HCT116 (cell line): Measurements from ENCODE around the gene KRT33A. TPM values are rescaled to one million over a fixed set of nuclear protein-coding genes. Genes with fewer than 3 reads are reported as not detected.

Experiments
- ATAC-seq: fragments of 200-7000 bp; cut with Tn5 transposase; 2 replicates; pipeline ENCODE4 v1.9.1; 2020; ENCODE audit warnings: mild to moderate bottlenecking, moderate library complexity
- BruUV-seq: library from RNA; stranded (reverse); fragments of 400-500 nt; replicated peaks from 2 replicates; lab custom pipeline; 2021; lab: Mats Ljungman, UMichigan
- CTCF ChIA-PET: fragments of 300-600 bp; sonication (Branson Sonifier 250); formaldehyde crosslinking; loops from one replicate; lab custom pipeline; 2021; ENCODE audit warnings: antibody characterized with exemption; lab: Charles Lee
- POLR2A ChIA-PET: fragments of 300-600, 350-600 bp; sonication (Branson Sonifier 250); formaldehyde crosslinking; loops from one replicate; lab custom pipeline; 2021; ENCODE audit warnings: antibody characterized with exemption; lab: Charles Lee
- RAD21 ChIA-PET, 2 experiments: fragments of 300-600 bp; sonication (Branson Sonifier 250); formaldehyde crosslinking; loops; one replicate each; lab custom pipeline; 2023; ENCODE audit warnings: low total read pairs in 2 of 2; ENCODE audit not compliant: uncharacterized antibody in 2 of 2, unreplicated experiment in 2 of 2, low non-redundant PET in 1 of 2; lab: Charles Lee
- DNase-seq: peaks from one replicate; pipeline ENCODE4 v3.0.0-alpha.2; 2010; ENCODE audit warnings: low read depth, low spot score
- H2AFZ ChIP-seq: fragments of 200-600 bp; shearing (Covaris generic), sonication (generic); 2 replicates; pipeline ENCODE4 v1.6.1; 2017; ENCODE audit warnings: low read depth, mixed run types, mixed read lengths, antibody characterized with exemption, low read length; ENCODE audit not compliant: poor library complexity, severe bottlenecking
- H3K27ac ChIP-seq: 2 replicates; pipeline ENCODE4 v1.5.1; 2012; ENCODE audit warnings: low read depth, low read length
- H3K27me3 ChIP-seq: fragments of 200-600 bp; sonication (generic); 2 replicates; pipeline ENCODE4 v1.6.1; 2016; ENCODE audit warnings: mixed run types, low read length, mixed read lengths; ENCODE audit not compliant: insufficient read depth
- H3K36me3 ChIP-seq, 2 experiments: fragments of 200-500 bp in 1 of 2; fragments of 200-600 bp in 1 of 2; sonication (Bioruptor generic) in 1 of 2; sonication (generic) in 1 of 2; 2 replicates each; pipeline versions ENCODE4 v1.5.1 to v1.6.1; 2014 to 2016; ENCODE audit warnings: low read length in 2 of 2, inconsistent platforms in 1 of 2, mixed read lengths in 1 of 2, mixed run types in 1 of 2; ENCODE audit not compliant: insufficient read depth in 2 of 2, control insufficient read depth in 1 of 2
- H3K4me1 ChIP-seq, 2 experiments: fragments of 200-600 bp in 1 of 2; sonication (generic) in 1 of 2; 2 replicates each; pipeline versions ENCODE4 v1.5.1 to v1.6.1; 2012 to 2017; ENCODE audit warnings: low read length in 2 of 2, inconsistent platforms in 1 of 2, mild to moderate bottlenecking in 1 of 2, mixed read lengths in 1 of 2, mixed run types in 1 of 2, moderate library complexity in 1 of 2; ENCODE audit not compliant: insufficient read depth in 2 of 2, control insufficient read depth in 1 of 2
- H3K4me2 ChIP-seq: fragments of 200-600 bp; sonication (generic); 2 replicates; pipeline ENCODE4 v1.6.1; 2017; ENCODE audit warnings: mixed run types, low read length, mixed read lengths
- H3K4me3 ChIP-seq, 2 experiments: fragments of 200-600 bp in 1 of 2; sonication (generic) in 1 of 2; replicated peaks in 1 of 2; 2 replicates each; pipeline ENCODE4 v1.5.1; 2011 to 2016; ENCODE audit warnings: low read length in 2 of 2, control low read depth in 1 of 2, low read depth in 1 of 2, mild to moderate bottlenecking in 1 of 2, mixed read lengths in 1 of 2, mixed run types in 1 of 2
- H3K79me2 ChIP-seq: fragments of 200-600 bp; sonication (generic); 2 replicates; pipeline ENCODE4 v1.6.1; 2017; ENCODE audit warnings: mild to moderate bottlenecking, mixed run types, low read length, moderate library complexity, mixed read lengths; ENCODE audit not compliant: insufficient read depth
- H3K9ac ChIP-seq: fragments of 200-600 bp; sonication (generic); 2 replicates; pipeline ENCODE4 v1.6.1; 2016; ENCODE audit warnings: low read length, mixed read lengths
- H3K9me2 ChIP-seq: fragments of 200-600 bp; sonication (generic), shearing (Covaris generic); 2 replicates; pipeline ENCODE4 v1.6.1; 2017; ENCODE audit warnings: mixed run types, mild to moderate bottlenecking, moderate library complexity; ENCODE audit not compliant: insufficient read depth
- H3K9me3 ChIP-seq, 2 experiments: fragments of 200-500 bp in 1 of 2; fragments of 200-600 bp in 1 of 2; sonication (Bioruptor generic) in 1 of 2; sonication (generic) in 1 of 2; 2 replicates each; pipeline ENCODE4 v1.6.1; 2014 to 2017; ENCODE audit warnings: low read length in 2 of 2, mixed read lengths in 2 of 2, inconsistent platforms in 1 of 2, low read depth in 1 of 2, mild to moderate bottlenecking in 1 of 2, mixed run types in 1 of 2, moderate library complexity in 1 of 2; ENCODE audit not compliant: control insufficient read depth in 1 of 2, insufficient read depth in 1 of 2
- H4K20me1 ChIP-seq: fragments of 200-600 bp; sonication (generic), shearing (Covaris generic); 2 replicates; pipeline ENCODE4 v1.6.1; 2017; ENCODE audit warnings: mixed run types, mild to moderate bottlenecking, moderate library complexity; ENCODE audit not compliant: insufficient read depth
- CBX3 ChIP-seq: IDR thresholded peaks from 2 replicates; pipeline ENCODE4 v1.6.1; 2012; ENCODE audit warnings: low read depth
- CEBPB ChIP-seq: IDR thresholded peaks from 2 replicates; pipeline ENCODE4 v1.6.1; 2012; ENCODE audit warnings: low read depth
- FOSL1 ChIP-seq: IDR thresholded peaks from 2 replicates; pipeline ENCODE4 v1.6.1; 2012; ENCODE audit warnings: low read depth
- JUND ChIP-seq: IDR thresholded peaks from 2 replicates; pipeline ENCODE4 v1.6.1; 2012
- POLR2A ChIP-seq: IDR thresholded peaks from 2 replicates; pipeline ENCODE4 v1.7.0; 2011; ENCODE audit warnings: borderline replicate concordance; ENCODE audit not compliant: insufficient read depth, insufficient read length; ENCODE audit errors: extremely low read depth
- POLR2AphosphoS5 ChIP-seq: IDR thresholded peaks from 2 replicates; pipeline ENCODE4 v1.6.1; 2011; ENCODE audit warnings: mild to moderate bottlenecking, low read depth, low read length, moderate library complexity
- RAD21 ChIP-seq: IDR thresholded peaks from 2 replicates; pipeline ENCODE4 v1.6.1; 2012; ENCODE audit warnings: low read depth, mild to moderate bottlenecking
- SP1 ChIP-seq: IDR thresholded peaks from 2 replicates; pipeline ENCODE4 v1.6.1; 2012; ENCODE audit warnings: low read depth
- SRF ChIP-seq: IDR thresholded peaks from 2 replicates; pipeline ENCODE4 v1.6.1; 2012; ENCODE audit warnings: low read depth
- TCF7L2 ChIP-seq: IDR thresholded peaks from 2 replicates; pipeline ENCODE4 v1.7.0; 2011; ENCODE audit warnings: borderline replicate concordance, inconsistent platforms; ENCODE audit not compliant: insufficient read depth, insufficient read length; ENCODE audit errors: extremely low read depth
- ZFX ChIP-seq: fragments of 450-650 bp; IDR thresholded peaks from 2 replicates; pipeline ENCODE4 v1.6.1; 2017
- intact Hi-C: fragments of 100-400 bp; cut with micrococcal nuclease; formaldehyde crosslinking; loops from 2 replicates; pipeline ENCODE4 v1.10.0; 2022
- total RNA-seq: library from RNA; stranded (reverse); gene quantifications from one replicate; pipeline ENCODE4 v1.2.1, GENCODE V29; 2021; ENCODE audit not compliant: unreplicated experiment
- TF ChIP-seq, protein P1 (sequence below), 3 experiments: fragments of 200-600 bp in 1 of 3; sonication (generic) in 1 of 3; IDR thresholded peaks in 2 of 3; conservative IDR thresholded peaks in 1 of 3; 2 replicates each; pipeline ENCODE4 v1.5.1; 2012 to 2017; ENCODE audit warnings: low read depth in 2 of 3, low read length in 2 of 3, antibody characterized with exemption in 1 of 3, borderline replicate concordance in 1 of 3, control low read depth in 1 of 3, mild to moderate bottlenecking in 1 of 3, mixed read lengths in 1 of 3, mixed run types in 1 of 3, moderate library complexity in 1 of 3; ENCODE audit not compliant: insufficient read depth in 1 of 3
- TF ChIP-seq, protein P2 (sequence below): IDR thresholded peaks from 2 replicates; pipeline ENCODE4 v1.6.1; 2012
- TF ChIP-seq, protein P3 (sequence below): IDR thresholded peaks from 2 replicates; pipeline ENCODE4 v1.6.1; 2012
- TF ChIP-seq, protein P4 (sequence below): IDR thresholded peaks from 2 replicates; pipeline ENCODE4 v1.6.1; 2012; ENCODE audit warnings: low read depth

KRT33A gene
- total RNA-seq, 1 experiment from 2014 or later, result not detected

DNA sequence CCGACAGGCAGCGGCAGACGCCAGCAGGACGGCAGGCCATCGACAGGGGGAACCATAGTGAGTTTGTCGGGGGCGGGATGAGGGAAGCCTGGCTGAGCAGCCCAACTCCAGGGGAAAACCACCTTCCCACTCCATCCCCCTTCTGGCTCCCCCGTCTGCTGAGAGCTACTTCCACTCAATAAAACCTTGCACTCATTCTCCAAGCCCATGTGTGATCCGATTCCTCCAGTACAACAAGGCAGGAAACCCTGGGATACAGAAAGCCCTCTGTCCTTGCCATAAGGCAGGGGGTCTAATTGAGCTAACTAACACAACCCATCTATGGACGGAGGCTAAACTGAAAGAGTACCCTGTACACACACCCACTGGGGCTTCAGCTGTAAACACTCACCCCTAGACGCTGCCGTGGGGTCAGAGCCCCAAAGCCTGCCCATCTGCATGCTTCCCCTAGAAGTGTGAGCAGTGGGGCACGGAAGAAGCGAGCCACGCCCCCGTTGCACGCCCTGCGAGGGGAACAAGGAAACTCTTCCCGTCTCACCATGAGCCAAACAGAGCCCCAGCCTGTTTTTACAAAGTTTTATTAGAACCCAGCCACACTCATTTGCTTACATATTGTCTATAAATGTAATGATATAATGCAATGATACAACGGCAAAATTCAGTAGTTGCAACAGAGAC is 52.0 kb downstream of the KRT33A start:
- no peaks in the 10 kb centered on the region for H3K4me1 ChIP-seq
- H3K27me3 ChIP-seq, result no peaks in the 10 kb centered on the region
- intact Hi-C loops, result no loop called here
- POLR2A ChIA-PET, result no interaction called here
- no peak overlapping the region for H2AFZ ChIP-seq
- no peaks in the 10 kb centered on the region for H4K20me1 ChIP-seq
- DNase-seq, result no peak
- RAD21 ChIA-PET, result no interaction called here
- ATAC-seq, result no peak
- no peak overlapping the region for H3K4me3 ChIP-seq
- BruUV-seq, result no TSS peak
- H3K9me3 ChIP-seq, result peaks cover 0 to 14% of the 10 kb centered on the region in 2 experiments; a peak in 1 of 4 replicates
- H3K9me2 ChIP-seq, result no peaks in the 10 kb centered on the region
- no peak overlapping the region for H3K4me2 ChIP-seq
- no peak overlapping the region for H3K27ac ChIP-seq
- H3K36me3 ChIP-seq, result no peaks in the 10 kb centered on the region
- no peak for TF ChIP-seq SP1
- no peak for TF ChIP-seq POLR2A
- TF ChIP-seq, protein P1, sequence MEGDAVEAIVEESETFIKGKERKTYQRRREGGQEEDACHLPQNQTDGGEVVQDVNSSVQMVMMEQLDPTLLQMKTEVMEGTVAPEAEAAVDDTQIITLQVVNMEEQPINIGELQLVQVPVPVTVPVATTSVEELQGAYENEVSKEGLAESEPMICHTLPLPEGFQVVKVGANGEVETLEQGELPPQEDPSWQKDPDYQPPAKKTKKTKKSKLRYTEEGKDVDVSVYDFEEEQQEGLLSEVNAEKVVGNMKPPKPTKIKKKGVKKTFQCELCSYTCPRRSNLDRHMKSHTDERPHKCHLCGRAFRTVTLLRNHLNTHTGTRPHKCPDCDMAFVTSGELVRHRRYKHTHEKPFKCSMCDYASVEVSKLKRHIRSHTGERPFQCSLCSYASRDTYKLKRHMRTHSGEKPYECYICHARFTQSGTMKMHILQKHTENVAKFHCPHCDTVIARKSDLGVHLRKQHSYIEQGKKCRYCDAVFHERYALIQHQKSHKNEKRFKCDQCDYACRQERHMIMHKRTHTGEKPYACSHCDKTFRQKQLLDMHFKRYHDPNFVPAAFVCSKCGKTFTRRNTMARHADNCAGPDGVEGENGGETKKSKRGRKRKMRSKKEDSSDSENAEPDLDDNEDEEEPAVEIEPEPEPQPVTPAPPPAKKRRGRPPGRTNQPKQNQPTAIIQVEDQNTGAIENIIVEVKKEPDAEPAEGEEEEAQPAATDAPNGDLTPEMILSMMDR (IDR thresholded peaks at IDR 0.05 in 2 of 3, conservative IDR thresholded peaks at IDR 0.05 in 1 of 3; ENCODE audit: borderline replicate concordance in 1 of 3, insufficient read depth in 1 of 3, low read depth in 2 of 3, low read length in 2 of 3), result no peak
- no peak for TF ChIP-seq JUND
- TF ChIP-seq FOSL1, result no peak
- TF ChIP-seq TCF7L2, result no peak
- no peak for TF ChIP-seq SRF
- no peak for TF ChIP-seq CBX3
- TF ChIP-seq, protein P2, sequence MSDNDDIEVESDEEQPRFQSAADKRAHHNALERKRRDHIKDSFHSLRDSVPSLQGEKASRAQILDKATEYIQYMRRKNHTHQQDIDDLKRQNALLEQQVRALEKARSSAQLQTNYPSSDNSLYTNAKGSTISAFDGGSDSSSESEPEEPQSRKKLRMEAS, result no peak
- TF ChIP-seq CEBPB, result no peak
- TF ChIP-seq, protein P3, sequence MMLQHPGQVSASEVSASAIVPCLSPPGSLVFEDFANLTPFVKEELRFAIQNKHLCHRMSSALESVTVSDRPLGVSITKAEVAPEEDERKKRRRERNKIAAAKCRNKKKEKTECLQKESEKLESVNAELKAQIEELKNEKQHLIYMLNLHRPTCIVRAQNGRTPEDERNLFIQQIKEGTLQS, result no peak
- no peak for TF ChIP-seq POLR2AphosphoS5
- TF ChIP-seq, protein P4, sequence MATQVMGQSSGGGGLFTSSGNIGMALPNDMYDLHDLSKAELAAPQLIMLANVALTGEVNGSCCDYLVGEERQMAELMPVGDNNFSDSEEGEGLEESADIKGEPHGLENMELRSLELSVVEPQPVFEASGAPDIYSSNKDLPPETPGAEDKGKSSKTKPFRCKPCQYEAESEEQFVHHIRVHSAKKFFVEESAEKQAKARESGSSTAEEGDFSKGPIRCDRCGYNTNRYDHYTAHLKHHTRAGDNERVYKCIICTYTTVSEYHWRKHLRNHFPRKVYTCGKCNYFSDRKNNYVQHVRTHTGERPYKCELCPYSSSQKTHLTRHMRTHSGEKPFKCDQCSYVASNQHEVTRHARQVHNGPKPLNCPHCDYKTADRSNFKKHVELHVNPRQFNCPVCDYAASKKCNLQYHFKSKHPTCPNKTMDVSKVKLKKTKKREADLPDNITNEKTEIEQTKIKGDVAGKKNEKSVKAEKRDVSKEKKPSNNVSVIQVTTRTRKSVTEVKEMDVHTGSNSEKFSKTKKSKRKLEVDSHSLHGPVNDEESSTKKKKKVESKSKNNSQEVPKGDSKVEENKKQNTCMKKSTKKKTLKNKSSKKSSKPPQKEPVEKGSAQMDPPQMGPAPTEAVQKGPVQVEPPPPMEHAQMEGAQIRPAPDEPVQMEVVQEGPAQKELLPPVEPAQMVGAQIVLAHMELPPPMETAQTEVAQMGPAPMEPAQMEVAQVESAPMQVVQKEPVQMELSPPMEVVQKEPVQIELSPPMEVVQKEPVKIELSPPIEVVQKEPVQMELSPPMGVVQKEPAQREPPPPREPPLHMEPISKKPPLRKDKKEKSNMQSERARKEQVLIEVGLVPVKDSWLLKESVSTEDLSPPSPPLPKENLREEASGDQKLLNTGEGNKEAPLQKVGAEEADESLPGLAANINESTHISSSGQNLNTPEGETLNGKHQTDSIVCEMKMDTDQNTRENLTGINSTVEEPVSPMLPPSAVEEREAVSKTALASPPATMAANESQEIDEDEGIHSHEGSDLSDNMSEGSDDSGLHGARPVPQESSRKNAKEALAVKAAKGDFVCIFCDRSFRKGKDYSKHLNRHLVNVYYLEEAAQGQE, result no peak
- TF ChIP-seq ZFX, result no peak
- TF ChIP-seq RAD21, result no peak
- CTCF ChIA-PET, result no interaction called here
- no peak overlapping the region for H3K9ac ChIP-seq
- H3K79me2 ChIP-seq, result no peaks in the 10 kb centered on the region
